K562 (cell line): ENCODE data around the gene HPSE2. TPM values are rescaled to one million over a fixed set of nuclear protein-coding genes. Genes with fewer than 3 reads are reported as not detected.

Experiments
- CBFA2T3 ChIP-seq: fragments of 450-650 bp; IDR thresholded peaks from 2 replicates; pipeline ENCODE4 v1.6.1; 2017
- CHD1 ChIP-seq: fragments of 200-600 bp; sonication (generic); IDR thresholded peaks from one replicate; pipeline ENCODE4 v1.6.1; 2012; ENCODE audit warnings: mild to moderate bottlenecking, moderate library complexity, low read length, inconsistent platforms
- E2F8 ChIP-seq: fragments of 450-650 bp; IDR thresholded peaks from 2 replicates; pipeline ENCODE4 v1.7.1; 2018; ENCODE audit warnings: mild to moderate bottlenecking, low read depth; ENCODE audit not compliant: partially characterized antibody
- GABPA ChIP-seq: fragments of 200-800 bp; sonication (Bioruptor generic); conservative IDR thresholded peaks from 2 replicates; pipeline ENCODE4 v1.6.1; 2016; ENCODE audit warnings: low read depth, missing genetic modification characterization, missing compliant biosample characterization
- HMGN3 ChIP-seq: IDR thresholded peaks from 2 replicates; pipeline ENCODE4 v1.6.1; 2011; ENCODE audit warnings: borderline replicate concordance, low read depth, mild to moderate bottlenecking, mixed read lengths, low read length; ENCODE audit not compliant: insufficient read length; ENCODE audit errors: extremely low read depth
- L3MBTL2 ChIP-seq: fragments of 450-650 bp; IDR thresholded peaks from 2 replicates; pipeline ENCODE4 v1.6.1; 2016; ENCODE audit warnings: mild to moderate bottlenecking, moderate library complexity
- NELFE ChIP-seq: IDR thresholded peaks from 2 replicates; pipeline ENCODE4 v1.6.1; 2011; ENCODE audit warnings: mild to moderate bottlenecking; ENCODE audit not compliant: insufficient read depth, insufficient read length
- NFIC ChIP-seq: fragments of 450-650 bp; IDR thresholded peaks from 2 replicates; pipeline ENCODE4 v1.6.1; 2017; ENCODE audit warnings: mild to moderate bottlenecking, inconsistent platforms
- RBFOX2 ChIP-seq: fragments of 200-400 bp; formaldehyde crosslinking; IDR thresholded peaks from 2 replicates; pipeline ENCODE4 v1.6.1; 2017; ENCODE audit warnings: low read depth, mild to moderate bottlenecking, low read length, moderate library complexity
- SMARCA5 ChIP-seq: fragments of 450-650 bp; IDR thresholded peaks from 2 replicates; pipeline ENCODE4 v1.6.1; 2016
- TEAD1 ChIP-seq, 2 experiments: fragments of 450-650 bp in 1 of 2; sonication (generic) in 1 of 2; formaldehyde crosslinking; IDR thresholded peaks; 2 replicates each; pipeline versions ENCODE4 v1.4.0 to v1.8.0; 2020 to 2022; ENCODE audit warnings: mild to moderate bottlenecking in 2 of 2, missing genetic modification reagents in 1 of 2
- TFAP4 ChIP-seq: sonication (generic); formaldehyde crosslinking; IDR thresholded peaks from 2 replicates; pipeline ENCODE4 v1.8.0; 2022; ENCODE audit warnings: missing genetic modification reagents, mild to moderate bottlenecking, moderate library complexity, borderline replicate concordance
- VEZF1 ChIP-seq: fragments of 200-800 bp; sonication (Bioruptor generic); IDR thresholded peaks from 2 replicates; pipeline ENCODE4 v1.6.1; 2017; ENCODE audit warnings: missing genetic modification characterization, missing compliant biosample characterization
- YY1 ChIP-seq, 3 experiments: IDR thresholded peaks; 2 replicates each; pipeline ENCODE4 v1.6.1; 2011; ENCODE audit warnings: low read length in 2 of 3, mild to moderate bottlenecking in 2 of 3, moderate library complexity in 2 of 3, borderline replicate concordance in 1 of 3, control low read depth in 1 of 3, low read depth in 1 of 3; ENCODE audit not compliant: insufficient read depth in 3 of 3, insufficient replicate concordance in 2 of 3, control insufficient read depth in 1 of 3, insufficient read length in 1 of 3; ENCODE audit errors: extremely low read depth in 1 of 3
- ZNF143 ChIP-seq: sonication (generic); formaldehyde crosslinking; IDR thresholded peaks from 2 replicates; pipeline ENCODE4 v1.9.0; 2022; ENCODE audit warnings: mild to moderate bottlenecking, missing genetic modification reagents
- ZNF146 ChIP-seq: IDR thresholded peaks from one replicate; pipeline ENCODE4 v1.6.1; 2018; ENCODE audit warnings: missing compliant biosample characterization; ENCODE audit not compliant: unreplicated experiment
- ZNF253 ChIP-seq: fragments of 250-450 bp; sonication (Bioruptor Pico); conservative IDR thresholded peaks from 2 replicates; pipeline ENCODE4 v1.6.1; 2021; ENCODE audit warnings: mild to moderate bottlenecking
- ZNF280A ChIP-seq: fragments of 450-650 bp; IDR thresholded peaks from 2 replicates; pipeline ENCODE4 v1.6.1; 2018; ENCODE audit warnings: mild to moderate bottlenecking, low read depth; ENCODE audit not compliant: partially characterized antibody
- ZNF347 ChIP-seq: fragments of 450-650 bp; formaldehyde crosslinking; IDR thresholded peaks from 2 replicates; pipeline ENCODE4 v1.4.0; 2020; ENCODE audit warnings: low read depth, mild to moderate bottlenecking, moderate library complexity
- polyA plus RNA-seq, 8 experiments: library from polyadenylated mRNA; depleted of rRNA in 4 of 8; stranded (reverse) in 5 of 8; unstranded in 3 of 8; fragments of >200 nt; fragmentation: Nextera tagmentation in 2 of 8; fragmentation: Illumina TruSeq in 1 of 8; extraction: Ambion mirVana in 2 of 8; extraction: Trizol in 1 of 8; gene quantifications; 2 replicates each; pipeline versions ENCODE4 v1.2.1 to v1.2.3, GENCODE V29; 2011 to 2014; ENCODE audit warnings: inconsistent platforms in 1 of 8, missing spikeins in 1 of 8
- total RNA-seq, 7 experiments: library from RNA; depleted of rRNA in 6 of 7; stranded (reverse); fragments of >200 nt in 6 of 7; fragmentation: Illumina TruSeq in 2 of 7; extraction: Trizol in 2 of 7; gene quantifications; 2 replicates each; pipeline versions ENCODE4 v1.2.1 to v1.2.3, GENCODE V29; 2011 to 2021; ENCODE audit warnings: low replicate concordance in 1 of 7

HPSE2 gene
- total and polyA plus RNA-seq, 9 of the 15 experiments (the other 6 are each of a cell fraction or from before 2014, with no cell fraction given) = 0.03 to 0.10 (median 0.04) TPM; not detected in 2

- peak; percentile 27; the same call in 1 of the 2 replicates for TF ChIP-seq L3MBTL2
- TF ChIP-seq GABPA (tag) = peak; percentile 62
- no peak for TF ChIP-seq HMGN3
- TF ChIP-seq VEZF1 = peak; percentile 93
- no peak for TF ChIP-seq ZNF280A
- TF ChIP-seq ZNF146 = no peak
- peak; percentile 42; the same call in 1 of the 2 replicates for TF ChIP-seq TFAP4 (CRISPR knock-in tag)
- TF ChIP-seq NELFE = no peak
- TF ChIP-seq CHD1 = no peak
- TF ChIP-seq RBFOX2 = peak; percentile 58
- peak; percentile 97 for TF ChIP-seq NFIC
- TF ChIP-seq ZNF143 = no peak
- TF ChIP-seq ZNF253 = no peak
- peak in 1 of 3 experiments; percentile 70 for TF ChIP-seq YY1 (IDR thresholded peaks at IDR 0.05; ENCODE audit: borderline replicate concordance in 1 of 3, control insufficient read depth in 1 of 3, extremely low read depth in 1 of 3, insufficient read depth in 3 of 3, insufficient read length in 1 of 3, insufficient replicate concordance in 2 of 3, low read depth in 1 of 3, low read length in 2 of 3)
- 0 out of 2 replicates have a peak, but pooled peaks have one; percentile 9 for TF ChIP-seq SMARCA5
- TF ChIP-seq CBFA2T3 = 0 out of 2 replicates have a peak, but pooled peaks have one; percentile 13
- 0 out of 4 replicates have a peak, but pooled peaks of 1 of the 2 experiments have one; percentile 45 for TF ChIP-seq TEAD1 (CRISPR knock-in tag; IDR thresholded peaks at IDR 0.05)
- TF ChIP-seq ZNF347 (CRISPR knock-in tag) = no peak
- peak; percentile 44 for TF ChIP-seq E2F8
These were observed 820.5 kb downstream of the HPSE2 start, which contains the start of gene PYROXD2 (continued) for GRCh38 chr10:98414932-98415730.
